GM10248 (cell line): ENCODE data around the gene KIF26B.

Source experiments
- CTCF ChIA-PET: fragments of 300-600 bp; sonication (Branson Sonifier 250); formaldehyde crosslinking; extraction: SDS; loops from one replicate; lab custom pipeline; 2021; ENCODE audit warnings: antibody characterized with exemption; lab: Yijun Ruan, JAX
- POLR2A ChIA-PET: fragments of 350-650 bp; sonication (Branson Sonifier 250); formaldehyde crosslinking; extraction: SDS; loops from one replicate; lab custom pipeline; 2020; ENCODE audit warnings: antibody characterized with exemption; lab: Yijun Ruan, JAX
- DNase-seq: peaks from one replicate; pipeline ENCODE4 v3.0.0; 2012; ENCODE audit errors: extremely low spot score
- CTCF ChIP-seq: IDR thresholded peaks from 2 replicates; pipeline ENCODE4 v1.5.1; 2012; ENCODE audit warnings: mild to moderate bottlenecking, low read depth; ENCODE audit errors: extremely low read depth, missing control alignments, control extremely low read depth

Gene KIF26B

GRCh38 chr1:245464290-245464689 is 309.5 kb downstream of the KIF26B start:
- CTCF ChIA-PET: no interaction called here
- DNase-seq: no peak
- POLR2A ChIA-PET: no interaction called here
- TF ChIP-seq CTCF: no peak

GRCh38 chr1:245465666-245466065 is 310.9 kb downstream of the KIF26B start:
- ChIA-PET CTCF (no interaction called here), POLR2A (no interaction called here)
- TF ChIP-seq CTCF: no peak
- DNase-seq: no peak

GRCh38 chr1:245466261-245466660 is 311.5 kb downstream of the KIF26B start:
- POLR2A ChIA-PET: no interaction called here
- TF ChIP-seq CTCF: no peak
- DNase-seq: no peak
- CTCF ChIA-PET: interaction anchor here (1.4 kb wide), 1 partner anchor 23 kb away, joined by 3 read pairs; no protein-coding TSS in a partner anchor

- ChIA-PET CTCF (no interaction called here), POLR2A (no interaction called here)
- no peak for TF ChIP-seq CTCF
- no peak for DNase-seq
These were observed 313.0 kb downstream of the KIF26B start for GRCh38 chr1:245467804-245468203.

GRCh38 chr1:245469006-245469405 is 314.2 kb downstream of the KIF26B start:
- POLR2A ChIA-PET: no interaction called here
- no peak for DNase-seq
- no peak for TF ChIP-seq CTCF
- CTCF ChIA-PET: no interaction called here

- no peak for DNase-seq
- no peak for TF ChIP-seq CTCF
- ChIA-PET POLR2A (no interaction called here), CTCF (no interaction called here)
These were observed 314.9 kb downstream of the KIF26B start for GRCh38 chr1:245469734-245470133.

GRCh38 chr1:245475126-245475525 is 320.3 kb downstream of the KIF26B start:
- DNase-seq: no peak
- ChIA-PET POLR2A (no interaction called here), CTCF (no interaction called here)
- no peak for TF ChIP-seq CTCF
